A549 (cell line): ENCODE results near the gene CNTN2.

Experiments
- EHMT2 ChIP-seq: fragments of 200-600 bp; sonication (generic); IDR thresholded peaks from 2 replicates; pipeline ENCODE4 v1.6.1; 2016; ENCODE audit warnings: antibody characterized with exemption, low read depth, mild to moderate bottlenecking, moderate library complexity
- EP300 ChIP-seq, 2 experiments: fragments of >200 bp; sonication (Bioruptor Twin); formaldehyde crosslinking; IDR thresholded peaks; 2 replicates in 1 of 2; 3 replicates in 1 of 2; pipeline ENCODE4 v1.6.1; 2016 to 2017
- JUNB ChIP-seq: fragments of >200 bp; sonication (Bioruptor Twin); formaldehyde crosslinking; IDR thresholded peaks from 2 replicates; pipeline ENCODE4 v1.6.1; 2016
- POLR2A ChIP-seq: IDR thresholded peaks from 2 replicates; pipeline ENCODE4 v1.6.1; 2012; ENCODE audit warnings: mild to moderate bottlenecking, low read length
- RAD21 ChIP-seq, 2 experiments: fragments of >200 bp in 1 of 2; sonication (Bioruptor Twin) in 1 of 2; formaldehyde crosslinking in 1 of 2; IDR thresholded peaks in 1 of 2; conservative IDR thresholded peaks in 1 of 2; 2 replicates in 1 of 2; 3 replicates in 1 of 2; pipeline ENCODE4 v1.6.1; 2012 to 2018; ENCODE audit warnings: inconsistent platforms in 1 of 2
- SMC3 ChIP-seq: fragments of >200 bp; sonication (Bioruptor Twin); formaldehyde crosslinking; IDR thresholded peaks from 3 replicates; pipeline ENCODE4 v1.6.1; 2018; ENCODE audit warnings: inconsistent platforms
- TP53 ChIP-seq: fragments of 250-450 bp; sonication (Bioruptor Pico); IDR thresholded peaks from 2 replicates; pipeline ENCODE4 v1.5.0; 2021; ENCODE audit warnings: mild to moderate bottlenecking, moderate library complexity
- TF ChIP-seq, protein P1 (sequence below): fragments of >200 bp; sonication (Bioruptor Twin); formaldehyde crosslinking; IDR thresholded peaks from 3 replicates; pipeline ENCODE4 v1.5.1; 2016
- TF ChIP-seq, protein P2 (sequence below): IDR thresholded peaks from 2 replicates; pipeline ENCODE4 v1.6.1; 2012

DNA sequence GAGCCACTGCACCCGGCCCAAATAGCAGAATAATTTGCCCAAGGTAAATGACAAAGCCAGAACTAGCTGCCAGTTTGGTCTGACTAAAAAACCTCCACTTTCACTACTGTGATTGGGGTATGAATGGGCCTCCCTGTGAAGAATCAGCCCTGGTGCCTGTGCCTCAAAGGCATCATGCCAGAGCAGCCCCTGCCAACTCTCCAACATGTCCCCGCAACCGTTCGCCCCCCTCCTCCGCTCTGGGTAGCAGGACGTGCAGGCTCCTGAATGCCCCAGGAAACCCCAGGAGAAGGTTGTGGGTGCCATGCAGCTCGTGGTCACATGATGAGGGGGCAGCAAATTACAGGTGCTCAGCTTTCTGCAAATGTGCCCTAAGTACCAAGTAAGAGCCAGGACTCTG is 14.6 kb upstream of the CNTN2 start:
- no peak for TF ChIP-seq TP53
- no peak for TF ChIP-seq POLR2A
- TF ChIP-seq, protein P1, sequence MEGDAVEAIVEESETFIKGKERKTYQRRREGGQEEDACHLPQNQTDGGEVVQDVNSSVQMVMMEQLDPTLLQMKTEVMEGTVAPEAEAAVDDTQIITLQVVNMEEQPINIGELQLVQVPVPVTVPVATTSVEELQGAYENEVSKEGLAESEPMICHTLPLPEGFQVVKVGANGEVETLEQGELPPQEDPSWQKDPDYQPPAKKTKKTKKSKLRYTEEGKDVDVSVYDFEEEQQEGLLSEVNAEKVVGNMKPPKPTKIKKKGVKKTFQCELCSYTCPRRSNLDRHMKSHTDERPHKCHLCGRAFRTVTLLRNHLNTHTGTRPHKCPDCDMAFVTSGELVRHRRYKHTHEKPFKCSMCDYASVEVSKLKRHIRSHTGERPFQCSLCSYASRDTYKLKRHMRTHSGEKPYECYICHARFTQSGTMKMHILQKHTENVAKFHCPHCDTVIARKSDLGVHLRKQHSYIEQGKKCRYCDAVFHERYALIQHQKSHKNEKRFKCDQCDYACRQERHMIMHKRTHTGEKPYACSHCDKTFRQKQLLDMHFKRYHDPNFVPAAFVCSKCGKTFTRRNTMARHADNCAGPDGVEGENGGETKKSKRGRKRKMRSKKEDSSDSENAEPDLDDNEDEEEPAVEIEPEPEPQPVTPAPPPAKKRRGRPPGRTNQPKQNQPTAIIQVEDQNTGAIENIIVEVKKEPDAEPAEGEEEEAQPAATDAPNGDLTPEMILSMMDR: no peak
- TF ChIP-seq, protein P2, sequence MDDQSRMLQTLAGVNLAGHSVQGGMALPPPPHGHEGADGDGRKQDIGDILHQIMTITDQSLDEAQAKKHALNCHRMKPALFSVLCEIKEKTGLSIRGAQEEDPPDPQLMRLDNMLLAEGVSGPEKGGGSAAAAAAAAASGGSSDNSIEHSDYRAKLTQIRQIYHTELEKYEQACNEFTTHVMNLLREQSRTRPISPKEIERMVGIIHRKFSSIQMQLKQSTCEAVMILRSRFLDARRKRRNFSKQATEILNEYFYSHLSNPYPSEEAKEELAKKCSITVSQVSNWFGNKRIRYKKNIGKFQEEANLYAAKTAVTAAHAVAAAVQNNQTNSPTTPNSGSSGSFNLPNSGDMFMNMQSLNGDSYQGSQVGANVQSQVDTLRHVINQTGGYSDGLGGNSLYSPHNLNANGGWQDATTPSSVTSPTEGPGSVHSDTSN: no peak
- no peak for TF ChIP-seq EHMT2
- TF ChIP-seq RAD21 (conservative IDR thresholded peaks at IDR 0.05 in 1 of 2, IDR thresholded peaks at IDR 0.05 in 1 of 2): no peak
- TF ChIP-seq JUNB: no peak
- no peak for TF ChIP-seq EP300 (IDR thresholded peaks at IDR 0.05)
- TF ChIP-seq SMC3: no peak
